GM12878 (cell line): Measurements from ENCODE around the gene CNNM3. TPM values are rescaled to one million over a fixed set of nuclear protein-coding genes. Genes with fewer than 3 reads are reported as not detected.
A peak's percentile ranks its signal among the peaks of the same experiment; 100 is the strongest.

ENCODE experiments used
- ATAC-seq: fragments of 200-7000 bp; cut with Tn5 transposase; 3 replicates; pipeline ENCODE4 v1.9.1; 2020; ENCODE audit warnings: mild to moderate bottlenecking, moderate library complexity
- BruUV-seq: library from RNA; stranded (reverse); fragments of 400-500 nt; replicated peaks from 2 replicates; lab custom pipeline; 2021; lab: Mats Ljungman, UMichigan
- CTCF ChIA-PET: fragments of 300-600 bp; sonication (Branson Sonifier 250); formaldehyde crosslinking; extraction: SDS; loops from one replicate; lab custom pipeline; 2021; ENCODE audit warnings: inconsistent platforms; lab: Yijun Ruan, JAX
- POLR2A ChIA-PET: fragments of 350-600 bp; formaldehyde crosslinking; extraction: SDS; loops from one replicate; lab custom pipeline; 2021; ENCODE audit warnings: inconsistent platforms; lab: Charles Lee
- RAD21 ChIA-PET: fragments of 300-600 bp; sonication (Branson Sonifier 250); formaldehyde crosslinking; loops from one replicate; lab custom pipeline; 2023; ENCODE audit warnings: antibody characterized with exemption; ENCODE audit not compliant: unreplicated experiment; lab: Charles Lee
- SMC1A ChIA-PET: fragments of 300-600 bp; sonication (Branson Sonifier 250); formaldehyde crosslinking; loops from one replicate; lab custom pipeline; 2023; ENCODE audit not compliant: unreplicated experiment, uncharacterized antibody; lab: Charles Lee
- DNase-seq: peaks from one replicate; pipeline ENCODE4 v3.0.0-alpha.2; 2011; ENCODE audit warnings: low read depth, low spot score
- FAIRE-seq: peaks from 3 replicates; lab custom pipeline; 2011; peaks lifted over from hg19 to GRCh38; lab: Jason Lieb, UNC
- H2AFZ ChIP-seq: 2 replicates; pipeline ENCODE4 v1.6.0; 2011; ENCODE audit warnings: low read depth, low read length, control low read depth; ENCODE audit not compliant: control insufficient read depth
- H3K27ac ChIP-seq: 2 replicates; pipeline ENCODE4 v1.5.1; 2011; ENCODE audit warnings: control low read depth; ENCODE audit not compliant: control insufficient read depth, insufficient read depth
- H3K27me3 ChIP-seq, 2 experiments: replicated peaks in 1 of 2; 2 replicates each; pipeline versions ENCODE4 v1.6.0 to v1.6.1; 2011; ENCODE audit warnings: low read length in 1 of 2; ENCODE audit not compliant: control insufficient read depth in 2 of 2, insufficient read depth in 2 of 2
- H3K36me3 ChIP-seq, 2 experiments: 2 replicates each; pipeline ENCODE4 v1.5.1; 2011; ENCODE audit warnings: low read length in 1 of 2; ENCODE audit not compliant: control insufficient read depth in 2 of 2, insufficient read depth in 2 of 2
- H3K4me1 ChIP-seq: 2 replicates; pipeline ENCODE4 v1.6.1; 2011; ENCODE audit warnings: mild to moderate bottlenecking, low read length, moderate library complexity, mixed read lengths; ENCODE audit not compliant: control insufficient read depth, insufficient read depth
- H3K4me2 ChIP-seq: 2 replicates; pipeline ENCODE4 v1.6.0; 2011; ENCODE audit warnings: control low read depth; ENCODE audit not compliant: control insufficient read depth, insufficient read depth
- H3K4me3 ChIP-seq: fragments of 200-600 bp; sonication (generic); 2 replicates; pipeline ENCODE4 v1.5.1; 2016
- H3K79me2 ChIP-seq: 2 replicates; pipeline ENCODE4 v1.6.0; 2011; ENCODE audit warnings: low read length; ENCODE audit not compliant: control insufficient read depth, insufficient read depth
- H3K9ac ChIP-seq: 2 replicates; pipeline ENCODE4 v1.8.0; 2011; ENCODE audit warnings: low read length, control low read depth, mixed read lengths; ENCODE audit not compliant: control insufficient read depth, insufficient read depth
- H3K9me3 ChIP-seq: replicated peaks from 3 replicates; pipeline ENCODE4 v1.5.1; 2011; ENCODE audit warnings: mild to moderate bottlenecking, low read length; ENCODE audit not compliant: control insufficient read depth, insufficient read depth
- H4K20me1 ChIP-seq: 2 replicates; pipeline ENCODE4 v1.6.0; 2011; ENCODE audit not compliant: control insufficient read depth, insufficient read depth
- CHD4 ChIP-seq: fragments of 200-600 bp; sonication (generic); IDR thresholded peaks from 2 replicates; pipeline ENCODE4 v1.6.1; 2016; ENCODE audit warnings: mild to moderate bottlenecking
- DPF2 ChIP-seq: fragments of 450-650 bp; IDR thresholded peaks from 2 replicates; pipeline ENCODE4 v1.6.1; 2017; ENCODE audit warnings: mild to moderate bottlenecking
- EED ChIP-seq: sonication (generic); IDR thresholded peaks from 2 replicates; pipeline ENCODE4 v1.6.1; 2016; ENCODE audit warnings: antibody characterized with exemption, low read depth
- FOXK2 ChIP-seq: fragments of 450-650 bp; IDR thresholded peaks from 2 replicates; pipeline ENCODE4 v1.6.1; 2017; ENCODE audit warnings: mild to moderate bottlenecking, moderate library complexity
- NBN ChIP-seq: fragments of 450-650 bp; IDR thresholded peaks from 2 replicates; pipeline ENCODE4 v1.6.1; 2016
- NFXL1 ChIP-seq: fragments of 450-650 bp; IDR thresholded peaks from 2 replicates; pipeline ENCODE4 v1.6.1; 2017; ENCODE audit warnings: antibody characterized with exemption, mild to moderate bottlenecking, borderline replicate concordance
- NR2C1 ChIP-seq: fragments of 450-650 bp; IDR thresholded peaks from 2 replicates; pipeline ENCODE4 v1.6.1; 2017; ENCODE audit warnings: antibody characterized with exemption, mild to moderate bottlenecking, moderate library complexity
- PAX8 ChIP-seq: fragments of 450-650 bp; IDR thresholded peaks from 2 replicates; pipeline ENCODE4 v1.6.1; 2017; ENCODE audit warnings: mild to moderate bottlenecking, moderate library complexity
- RUNX3 ChIP-seq: IDR thresholded peaks from 2 replicates; pipeline ENCODE4 v1.6.1; 2012; ENCODE audit warnings: low read length, inconsistent platforms
- SIN3A ChIP-seq: IDR thresholded peaks from 2 replicates; pipeline ENCODE4 v1.6.1; 2012; ENCODE audit warnings: low read depth, low read length, improper control_type of control experiment
- SP1 ChIP-seq: IDR thresholded peaks from one replicate; pipeline ENCODE4 v1.6.1; 2011; ENCODE audit warnings: low read depth, low read length
- SPI1 ChIP-seq: IDR thresholded peaks from 2 replicates; pipeline ENCODE4 v1.6.1; 2011; ENCODE audit warnings: low read depth, mild to moderate bottlenecking, low read length, moderate library complexity, borderline replicate concordance; ENCODE audit not compliant: insufficient read depth
- TARDBP ChIP-seq: IDR thresholded peaks from 2 replicates; pipeline ENCODE4 v1.6.1; 2016; ENCODE audit warnings: borderline replicate concordance
- TCF3 ChIP-seq: IDR thresholded peaks from 2 replicates; pipeline ENCODE4 v1.6.1; 2012; ENCODE audit warnings: low read depth, mild to moderate bottlenecking, low read length, borderline replicate concordance; ENCODE audit not compliant: insufficient read depth
- WRNIP1 ChIP-seq: IDR thresholded peaks from 2 replicates; pipeline ENCODE4 v1.6.1; 2011; ENCODE audit warnings: low read depth, low read length, improper control_type of control experiment, borderline replicate concordance
- ZNF217 ChIP-seq: fragments of 450-650 bp; IDR thresholded peaks from 2 replicates; pipeline ENCODE4 v1.6.1; 2017; ENCODE audit warnings: antibody characterized with exemption, mild to moderate bottlenecking
- WGBS: methylation state at CpG from one replicate; pipeline ENCODE4 v1.1.6; 2016; ENCODE audit warnings: low lambda C conversion rate; ENCODE audit not compliant: insufficient replicate concordance, insufficient coverage; ENCODE audit errors: missing lambda C conversion rate; 5-methylcytosine and 5-hydroxymethylcytosine counted together
- in situ Hi-C: fragments of 300-500 bp; cut with MboI; formaldehyde crosslinking; loops from 9 replicates; pipeline ENCODE4 v1.14.3; 2018; ENCODE audit warnings: mixed read lengths
- intact Hi-C: fragments of 100-400 bp; cut with micrococcal nuclease; formaldehyde crosslinking; loops from one replicate; pipeline ENCODE4 v1.14.2; 2022; ENCODE audit not compliant: unreplicated experiment
- polyA plus RNA-seq, 11 experiments: library from polyadenylated mRNA; depleted of rRNA in 4 of 11; unstranded in 6 of 11; stranded (reverse) in 5 of 11; fragments of >200 nt; fragmentation: Nextera tagmentation in 4 of 11; fragmentation: Illumina TruSeq in 1 of 11; extraction: Ambion mirVana in 4 of 11; extraction: Trizol in 1 of 11; gene quantifications; 1 replicate in 1 of 11; 2 replicates in 10 of 11; pipeline versions ENCODE4 v1.2.1 to v1.2.3, GENCODE V29; 2011 to 2016; ENCODE audit warnings: inconsistent platforms in 2 of 11, missing spikeins in 2 of 11, low read depth in 1 of 11
- total RNA-seq, 4 experiments: library from RNA; depleted of rRNA in 3 of 4; stranded (reverse); fragments of >200 nt in 3 of 4; fragmentation: Illumina TruSeq in 1 of 4; extraction: Trizol in 1 of 4; gene quantifications; 2 replicates each; pipeline versions ENCODE4 v1.2.1 to v1.2.3, GENCODE V29; 2013 to 2021
- TF ChIP-seq, protein P1 (sequence below): fragments of 450-650 bp; IDR thresholded peaks from 2 replicates; pipeline ENCODE4 v1.6.1; 2016; ENCODE audit warnings: mild to moderate bottlenecking
- TF ChIP-seq, protein P2 (sequence below), 3 experiments: IDR thresholded peaks in 2 of 3; conservative IDR thresholded peaks in 1 of 3; 2 replicates each; pipeline ENCODE4 v1.5.1; 2011; ENCODE audit warnings: low read depth in 3 of 3, low read length in 3 of 3, mild to moderate bottlenecking in 3 of 3, control low read depth in 2 of 3, moderate library complexity in 2 of 3, inconsistent platforms in 1 of 3, mixed read lengths in 1 of 3; ENCODE audit not compliant: control insufficient read depth in 2 of 3, insufficient read depth in 1 of 3; ENCODE audit errors: extremely low read depth in 1 of 3
- TF ChIP-seq, protein P3 (sequence below): fragments of 450-650 bp; IDR thresholded peaks from 2 replicates; pipeline ENCODE4 v1.6.1; 2017; ENCODE audit warnings: mild to moderate bottlenecking

CNNM3 gene
- total and polyA plus RNA-seq, 10 of the 15 experiments (the other 5 are each of a cell fraction or from before 2014, with no cell fraction given): 0.72 to 14.3 (median 4.0) TPM

DNA sequence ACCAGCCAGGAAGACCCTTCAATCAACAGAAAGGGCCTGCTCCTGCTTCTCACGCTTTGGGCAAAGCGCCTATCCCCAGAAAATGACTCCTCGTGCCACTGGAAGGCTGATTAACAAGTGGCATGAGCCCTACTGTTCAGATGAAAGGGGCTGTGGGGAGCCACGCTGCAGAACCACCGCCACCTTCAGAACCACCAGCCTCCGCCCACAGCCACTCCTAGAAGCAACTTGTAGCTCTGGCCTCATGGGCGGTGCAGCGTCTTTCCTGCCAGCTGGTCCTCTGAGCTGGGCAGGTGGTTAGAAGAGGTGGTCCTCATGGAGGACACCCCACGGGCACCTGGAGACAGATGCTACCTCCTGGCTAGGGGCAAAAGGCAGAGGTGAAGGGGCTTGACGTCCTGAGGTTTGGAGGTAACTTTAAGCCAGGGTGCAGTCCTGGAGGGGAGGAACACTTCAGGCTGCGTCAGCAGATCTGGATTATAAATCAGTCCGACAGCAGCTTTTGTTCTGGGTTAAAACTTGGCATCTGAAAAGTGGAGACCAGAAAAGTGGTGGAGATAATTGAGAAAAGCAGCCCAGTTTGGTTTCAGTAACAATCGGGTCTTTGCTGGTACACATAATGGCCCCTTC lies 54.7 kb downstream of the CNNM3 start:
- H3K27me3 ChIP-seq: no peaks in the 10 kb centered on the region; a peak in 1 of 4 replicates
- H3K4me1 ChIP-seq: peaks cover 43% of the 10 kb centered on the region
- RAD21 ChIA-PET: interaction anchor here (0.8 to 2.0 kb wide), 5 partner anchors 13 to 242 kb away, joined by 3 to 19 read pairs (median 3); partner anchors contain the start of genes ANKRD36 and ANKRD39
- BruUV-seq: TSS peak; percentile 76
- H2AFZ ChIP-seq: peak overlapping the region; percentile 28
- peaks cover 38% of the 10 kb centered on the region for H3K79me2 ChIP-seq
- in situ Hi-C loops: no loop called here
- H3K9ac ChIP-seq: peak overlapping the region; percentile 37; the same call in 1 of the 2 replicates
- peaks cover 0 to 3% of the 10 kb centered on the region in 2 experiments; a peak in 3 of 4 replicates for H3K36me3 ChIP-seq
- POLR2A ChIA-PET: interaction anchor here (0.5 to 1.3 kb wide), 5 partner anchors 13 to 339 kb away, joined by 3 to 4 read pairs (median 4); partner anchors contain the start of gene ANKRD39
- DNase-seq (no peak), ATAC-seq (peak; percentile 7), FAIRE-seq (peak; percentile 64)
- no peaks in the 10 kb centered on the region for H4K20me1 ChIP-seq
- SMC1A ChIA-PET: interaction anchor here (1.0 to 1.8 kb wide), 4 partner anchors 13 to 92 kb away, joined by 3 to 8 read pairs (median 4); partner anchors contain the start of gene ANKRD39
- CTCF ChIA-PET: interaction anchor here (0.9 to 1.6 kb wide), 3 partner anchors 12 to 280 kb away, joined by 3 to 9 read pairs (median 4); no protein-coding TSS in a partner anchor
- H3K27ac ChIP-seq: no peak overlapping the region
- H3K9me3 ChIP-seq: no peaks in the 10 kb centered on the region
- peak overlapping the region; percentile 71; the same call in 1 of the 2 replicates for H3K4me3 ChIP-seq
- WGBS: 42% methylated on average over 13 of the region's 13 CpGs
- intact Hi-C loops: no loop called here
- peak overlapping the region; percentile 81 for H3K4me2 ChIP-seq
- TF ChIP-seq ZNF217 (no peak), EED (no peak), FOXK2 (no peak), RUNX3 (0 out of 2 replicates have a peak, but pooled peaks have one; percentile 3), CHD4 (no peak), SPI1 (no peak), NFXL1 (no peak), NR2C1 (no peak), TARDBP (no peak), NBN (peak; percentile 8; the same call in 1 of the 2 replicates), TCF3 (no peak), DPF2 (no peak), WRNIP1 (no peak), SIN3A (peak; percentile 61; the same call in 1 of the 2 replicates), SP1 (no peak), PAX8 (no peak)
- TF ChIP-seq, protein P1, sequence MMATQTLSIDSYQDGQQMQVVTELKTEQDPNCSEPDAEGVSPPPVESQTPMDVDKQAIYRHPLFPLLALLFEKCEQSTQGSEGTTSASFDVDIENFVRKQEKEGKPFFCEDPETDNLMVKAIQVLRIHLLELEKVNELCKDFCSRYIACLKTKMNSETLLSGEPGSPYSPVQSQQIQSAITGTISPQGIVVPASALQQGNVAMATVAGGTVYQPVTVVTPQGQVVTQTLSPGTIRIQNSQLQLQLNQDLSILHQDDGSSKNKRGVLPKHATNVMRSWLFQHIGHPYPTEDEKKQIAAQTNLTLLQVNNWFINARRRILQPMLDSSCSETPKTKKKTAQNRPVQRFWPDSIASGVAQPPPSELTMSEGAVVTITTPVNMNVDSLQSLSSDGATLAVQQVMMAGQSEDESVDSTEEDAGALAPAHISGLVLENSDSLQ: peak; percentile 15; the same call in 1 of the 2 replicates
- TF ChIP-seq, protein P2, sequence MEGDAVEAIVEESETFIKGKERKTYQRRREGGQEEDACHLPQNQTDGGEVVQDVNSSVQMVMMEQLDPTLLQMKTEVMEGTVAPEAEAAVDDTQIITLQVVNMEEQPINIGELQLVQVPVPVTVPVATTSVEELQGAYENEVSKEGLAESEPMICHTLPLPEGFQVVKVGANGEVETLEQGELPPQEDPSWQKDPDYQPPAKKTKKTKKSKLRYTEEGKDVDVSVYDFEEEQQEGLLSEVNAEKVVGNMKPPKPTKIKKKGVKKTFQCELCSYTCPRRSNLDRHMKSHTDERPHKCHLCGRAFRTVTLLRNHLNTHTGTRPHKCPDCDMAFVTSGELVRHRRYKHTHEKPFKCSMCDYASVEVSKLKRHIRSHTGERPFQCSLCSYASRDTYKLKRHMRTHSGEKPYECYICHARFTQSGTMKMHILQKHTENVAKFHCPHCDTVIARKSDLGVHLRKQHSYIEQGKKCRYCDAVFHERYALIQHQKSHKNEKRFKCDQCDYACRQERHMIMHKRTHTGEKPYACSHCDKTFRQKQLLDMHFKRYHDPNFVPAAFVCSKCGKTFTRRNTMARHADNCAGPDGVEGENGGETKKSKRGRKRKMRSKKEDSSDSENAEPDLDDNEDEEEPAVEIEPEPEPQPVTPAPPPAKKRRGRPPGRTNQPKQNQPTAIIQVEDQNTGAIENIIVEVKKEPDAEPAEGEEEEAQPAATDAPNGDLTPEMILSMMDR (IDR thresholded peaks at IDR 0.05 in 2 of 3, conservative IDR thresholded peaks at IDR 0.05 in 1 of 3; ENCODE audit: control insufficient read depth in 2 of 3, extremely low read depth in 1 of 3, insufficient read depth in 1 of 3, low read depth in 3 of 3, low read length in 3 of 3): no peak
- TF ChIP-seq, protein P3, sequence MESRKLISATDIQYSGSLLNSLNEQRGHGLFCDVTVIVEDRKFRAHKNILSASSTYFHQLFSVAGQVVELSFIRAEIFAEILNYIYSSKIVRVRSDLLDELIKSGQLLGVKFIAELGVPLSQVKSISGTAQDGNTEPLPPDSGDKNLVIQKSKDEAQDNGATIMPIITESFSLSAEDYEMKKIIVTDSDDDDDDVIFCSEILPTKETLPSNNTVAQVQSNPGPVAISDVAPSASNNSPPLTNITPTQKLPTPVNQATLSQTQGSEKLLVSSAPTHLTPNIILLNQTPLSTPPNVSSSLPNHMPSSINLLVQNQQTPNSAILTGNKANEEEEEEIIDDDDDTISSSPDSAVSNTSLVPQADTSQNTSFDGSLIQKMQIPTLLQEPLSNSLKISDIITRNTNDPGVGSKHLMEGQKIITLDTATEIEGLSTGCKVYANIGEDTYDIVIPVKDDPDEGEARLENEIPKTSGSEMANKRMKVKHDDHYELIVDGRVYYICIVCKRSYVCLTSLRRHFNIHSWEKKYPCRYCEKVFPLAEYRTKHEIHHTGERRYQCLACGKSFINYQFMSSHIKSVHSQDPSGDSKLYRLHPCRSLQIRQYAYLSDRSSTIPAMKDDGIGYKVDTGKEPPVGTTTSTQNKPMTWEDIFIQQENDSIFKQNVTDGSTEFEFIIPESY: no peak
